ENCODE data around the gene RAD23B. TPM values are rescaled to one million over a fixed set of nuclear protein-coding genes. Genes with fewer than 3 reads are reported as not detected.

RAD23B gene
- total RNA-seq, 1 donor, result 171 TPM

- H3K4me3 ChIP-seq (ENCODE audit: low read depth, low read length), result no peak overlapping the region
- no peak for TF ChIP-seq CTCF (IDR thresholded peaks at IDR 0.05; ENCODE audit: insufficient read depth, low read length)
- no peak for DNase-seq (ENCODE audit: low read depth)
Measured at GRCh38 chr9:107306308-107306707, 23.2 kb downstream of the RAD23B start.

- DNase-seq (ENCODE audit: low read depth), result no peak
- H3K4me3 ChIP-seq (ENCODE audit: low read depth, low read length), result no peak overlapping the region
- no peak for TF ChIP-seq CTCF (IDR thresholded peaks at IDR 0.05; ENCODE audit: insufficient read depth, low read length)
Measured at GRCh38 chr9:107307331-107307730, 24.3 kb downstream of the RAD23B start.

GRCh38 chr9:107308461-107308860 is 25.4 kb downstream of the RAD23B start:
- H3K4me3 ChIP-seq (ENCODE audit: low read depth, low read length), result no peak overlapping the region
- DNase-seq (ENCODE audit: low read depth), result no peak
- no peak for TF ChIP-seq CTCF (IDR thresholded peaks at IDR 0.05; ENCODE audit: insufficient read depth, low read length)

GRCh38 chr9:107309271-107309670 is 26.2 kb downstream of the RAD23B start:
- TF ChIP-seq CTCF (IDR thresholded peaks at IDR 0.05; ENCODE audit: insufficient read depth, low read length), result no peak
- H3K4me3 ChIP-seq (ENCODE audit: low read depth, low read length), result no peak overlapping the region
- no peak for DNase-seq (ENCODE audit: low read depth)

GRCh38 chr9:107312376-107313050 is 29.4 kb downstream of the RAD23B start:
- DNase-seq (ENCODE audit: low read depth), result no peak
- H3K4me3 ChIP-seq (ENCODE audit: low read depth, low read length), result no peak overlapping the region
- no peak for TF ChIP-seq CTCF (IDR thresholded peaks at IDR 0.05; ENCODE audit: insufficient read depth, low read length)

- no peak for DNase-seq (ENCODE audit: low read depth)
- no peak for TF ChIP-seq CTCF (IDR thresholded peaks at IDR 0.05; ENCODE audit: insufficient read depth, low read length)
- H3K4me3 ChIP-seq (ENCODE audit: low read depth, low read length), result no peak overlapping the region
Measured at GRCh38 chr9:107313555-107314096, 30.5 kb downstream of the RAD23B start.

- H3K4me3 ChIP-seq (ENCODE audit: low read depth, low read length), result no peak overlapping the region
- no peak for DNase-seq (ENCODE audit: low read depth)
- no peak for TF ChIP-seq CTCF (IDR thresholded peaks at IDR 0.05; ENCODE audit: insufficient read depth, low read length)
Measured at GRCh38 chr9:107314763-107315162, 31.7 kb downstream of the RAD23B start.
